Measurements from ENCODE around the gene TRIM28.

Gene TRIM28

GRCh38 chr19:58579473-58580142 is 35.7 kb downstream of the TRIM28 start:
- DNase-seq (ENCODE audit: low spot score): no peak

- DNase-seq (ENCODE audit: low spot score): no peak
Observed at GRCh38 chr19:58581227-58582141, 37.6 kb downstream of the TRIM28 start.

GRCh38 chr19:58582985-58583384 is 39.1 kb downstream of the TRIM28 start:
- DNase-seq (ENCODE audit: low spot score): no peak

DNA sequence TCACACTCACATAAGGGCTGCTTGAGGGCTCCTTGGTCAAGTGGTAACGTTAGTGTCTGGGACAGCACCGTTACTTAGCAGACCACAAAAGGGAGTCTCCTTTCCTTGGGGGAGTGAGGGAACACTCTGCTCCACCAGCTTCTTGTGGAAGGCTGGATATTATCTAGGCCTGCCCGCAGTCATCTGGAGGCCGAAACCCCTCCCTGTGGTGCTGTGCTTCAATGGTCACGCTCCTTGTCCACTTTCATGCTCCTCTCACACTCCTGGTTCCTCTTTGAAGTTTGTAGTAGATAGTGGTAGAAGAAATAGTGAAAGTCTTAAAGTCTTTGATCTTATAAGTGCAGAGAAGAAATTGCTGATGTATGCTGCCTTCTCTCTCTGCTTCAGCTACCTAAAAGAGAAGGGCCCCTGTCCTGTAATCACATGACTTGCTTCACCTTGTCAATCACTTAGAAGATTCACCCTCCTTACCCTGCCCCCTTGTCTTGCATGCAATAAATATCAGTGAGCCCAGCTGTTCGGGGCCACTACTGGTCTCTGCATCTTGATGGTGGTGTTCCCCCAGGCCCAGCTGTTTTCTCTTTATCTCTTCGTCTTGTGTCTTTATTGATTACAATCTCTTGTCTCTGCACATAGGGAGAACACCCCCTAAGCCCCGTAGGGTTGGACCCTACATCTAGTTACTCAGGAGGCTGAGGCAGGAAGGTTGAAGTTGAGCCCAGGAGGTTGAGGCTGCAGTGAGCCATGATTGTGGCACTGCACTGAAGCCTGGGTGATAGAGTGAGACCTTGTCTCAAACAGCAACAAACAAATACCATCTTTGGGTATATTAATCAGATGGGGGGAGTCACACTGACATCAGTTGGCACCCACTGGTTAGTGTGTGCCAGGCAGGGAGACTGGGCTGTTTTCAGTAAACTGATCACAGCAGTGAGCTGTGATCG is 40.9 kb downstream of the TRIM28 start:
- no peak for DNase-seq (ENCODE audit: low spot score)

GRCh38 chr19:58585442-58586132 is 41.7 kb downstream of the TRIM28 start:
- DNase-seq (ENCODE audit: low spot score): no peak

- DNase-seq (ENCODE audit: low spot score): no peak
Observed at GRCh38 chr19:58586133-58586765, 42.4 kb downstream of the TRIM28 start.
